Activated naive CD8-positive, alpha-beta T cell (primary cell): ENCODE results near the gene PAPPA.

Experiments used
- H3K27ac Mint-ChIP-seq: one replicate; pipeline ENCODE4 v1.8.0; 2021; ENCODE audit warnings: mixed read lengths
- H3K27me3 Mint-ChIP-seq: one replicate; pipeline ENCODE4 v1.8.0; 2021; ENCODE audit warnings: mixed read lengths
- H3K36me3 Mint-ChIP-seq: one replicate; pipeline ENCODE4 v1.8.0; 2021; ENCODE audit warnings: mixed read lengths
- H3K4me1 Mint-ChIP-seq: one replicate; pipeline ENCODE4 v1.8.0; 2021; ENCODE audit warnings: low read depth, mixed read lengths
- H3K4me3 Mint-ChIP-seq: one replicate; pipeline ENCODE4 v1.8.0; 2021; ENCODE audit warnings: mild to moderate bottlenecking, mixed read lengths
- H3K9me3 Mint-ChIP-seq: one replicate; pipeline ENCODE4 v1.8.0; 2021; ENCODE audit warnings: low read depth, mixed read lengths

The PAPPA gene

DNA sequence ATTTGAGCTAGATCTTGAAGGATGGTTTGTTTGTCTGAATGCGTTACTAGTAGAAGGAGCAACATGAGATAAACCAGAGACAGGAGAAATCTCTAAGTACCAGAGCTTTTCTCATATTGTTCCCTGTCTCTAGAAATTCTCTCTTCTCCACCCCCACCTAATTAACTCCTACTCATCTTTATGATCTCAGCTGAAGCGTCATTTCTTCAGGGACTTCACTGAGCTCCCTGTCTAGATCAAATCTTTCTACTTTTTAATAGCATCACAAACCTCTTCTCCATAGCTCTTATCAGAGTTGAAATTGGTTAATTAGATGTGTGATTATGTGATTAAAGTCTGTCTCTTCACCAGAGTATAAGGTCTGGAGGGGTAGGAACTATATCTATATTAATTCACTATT lies 226.2 kb downstream of the PAPPA start:
- Mint-ChIP-seq H3K27me3 (no peaks in the 10 kb centered on the region), H3K36me3 (no peaks in the 10 kb centered on the region), H3K27ac (no peak overlapping the region), H3K9me3 (no peaks in the 10 kb centered on the region), H3K4me3 (no peak overlapping the region), H3K4me1 (no peaks in the 10 kb centered on the region)

DNA sequence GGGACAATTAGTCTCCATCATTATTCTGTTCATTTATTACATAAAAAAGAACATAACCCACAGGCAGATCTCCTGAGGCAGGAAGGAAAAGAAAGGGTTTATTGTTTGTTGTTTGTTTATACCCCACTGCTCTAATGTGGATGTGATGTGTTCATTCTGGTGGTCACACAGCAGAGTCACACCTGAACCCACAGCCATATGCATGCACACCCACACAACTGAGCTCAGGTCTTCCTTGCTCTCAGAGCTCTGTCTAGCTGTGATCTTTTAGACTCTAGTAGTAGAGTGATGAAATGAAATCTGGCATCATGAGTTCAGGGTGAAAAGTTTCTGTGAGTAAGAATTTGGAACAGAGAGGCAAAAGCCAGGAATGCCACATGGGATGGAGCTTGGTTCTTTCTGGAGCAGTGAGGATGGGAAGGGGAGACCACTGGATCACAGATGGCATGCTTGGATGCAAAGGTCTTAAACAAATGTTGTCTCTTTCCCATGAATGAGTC lies 227.0 kb downstream of the PAPPA start:
- Mint-ChIP-seq H3K4me1 (no peaks in the 10 kb centered on the region), H3K27me3 (no peaks in the 10 kb centered on the region), H3K36me3 (no peaks in the 10 kb centered on the region), H3K27ac (no peak overlapping the region), H3K9me3 (no peaks in the 10 kb centered on the region), H3K4me3 (no peak overlapping the region)

DNA sequence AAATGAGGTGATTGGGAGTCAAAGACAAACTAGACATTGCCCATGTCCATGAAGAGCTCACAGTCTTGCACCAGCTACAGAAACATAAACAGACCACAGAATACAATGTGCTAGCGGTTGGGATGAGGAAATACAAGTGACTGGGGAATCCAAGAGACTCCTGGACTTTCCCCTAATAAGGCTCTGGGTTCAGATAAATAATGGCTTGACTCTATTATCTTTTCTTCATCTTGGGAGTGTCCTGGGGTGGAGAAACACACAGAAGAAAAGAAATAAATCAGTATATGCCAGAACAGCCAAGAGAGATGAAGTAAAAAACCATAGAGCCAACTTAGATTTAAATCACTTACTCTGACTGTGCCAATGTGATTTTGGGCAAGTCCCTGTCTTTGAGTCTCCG lies 227.8 kb downstream of the PAPPA start:
- H3K4me1 Mint-ChIP-seq, result no peaks in the 10 kb centered on the region
- H3K27ac Mint-ChIP-seq, result no peak overlapping the region
- no peaks in the 10 kb centered on the region for H3K36me3 Mint-ChIP-seq
- H3K4me3 Mint-ChIP-seq, result no peak overlapping the region
- H3K9me3 Mint-ChIP-seq, result no peaks in the 10 kb centered on the region
- H3K27me3 Mint-ChIP-seq, result no peaks in the 10 kb centered on the region

DNA sequence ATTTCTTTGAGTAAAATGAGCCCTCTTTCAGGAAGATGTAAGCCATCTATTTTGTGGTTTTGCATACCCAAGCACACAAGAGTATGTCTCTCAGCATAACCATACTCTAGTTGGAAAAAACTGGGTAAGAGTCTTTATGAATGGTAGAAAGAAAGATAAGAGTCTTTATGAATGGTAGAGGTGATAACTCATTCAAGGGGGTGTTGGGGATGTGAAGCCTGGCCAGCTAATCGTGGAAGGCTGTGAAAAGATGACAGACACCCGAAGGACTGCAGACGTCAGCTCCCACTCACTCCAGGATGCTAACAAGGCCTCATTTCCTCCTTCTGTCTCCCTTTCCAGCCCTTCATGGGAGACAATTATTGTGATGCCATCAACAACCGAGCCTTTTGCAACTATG lies 228.5 kb downstream of the PAPPA start:
- H3K27me3 Mint-ChIP-seq, result no peaks in the 10 kb centered on the region

DNA sequence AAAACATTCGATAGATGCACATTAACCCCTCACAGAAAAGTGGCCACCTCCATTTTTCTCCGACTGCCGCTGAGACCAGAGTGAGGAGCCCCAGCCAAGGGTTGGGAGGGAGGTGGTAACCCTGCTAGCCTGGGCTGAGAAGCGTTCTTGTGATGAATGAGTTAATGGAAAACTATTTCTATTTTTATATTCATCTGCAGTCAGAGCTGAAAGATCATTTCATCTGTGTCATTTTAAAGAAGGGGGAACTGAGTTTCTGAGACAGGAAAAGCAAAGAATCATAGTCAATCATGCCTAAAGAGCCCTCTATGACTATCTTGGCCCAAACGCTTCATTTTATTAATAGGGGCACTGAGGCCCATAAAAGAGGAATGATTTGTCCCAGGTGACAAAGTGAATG lies 229.5 kb downstream of the PAPPA start:
- H3K36me3 Mint-ChIP-seq, result no peaks in the 10 kb centered on the region
- no peak overlapping the region for H3K27ac Mint-ChIP-seq
- H3K9me3 Mint-ChIP-seq, result no peaks in the 10 kb centered on the region
- H3K4me1 Mint-ChIP-seq, result no peaks in the 10 kb centered on the region
- no peak overlapping the region for H3K4me3 Mint-ChIP-seq
- H3K27me3 Mint-ChIP-seq, result no peaks in the 10 kb centered on the region

More for the DNA sequence above, 228.5 kb downstream of the PAPPA start:
- Mint-ChIP-seq H3K4me1 (no peaks in the 10 kb centered on the region), H3K27ac (no peak overlapping the region), H3K9me3 (no peaks in the 10 kb centered on the region), H3K36me3 (no peaks in the 10 kb centered on the region), H3K4me3 (no peak overlapping the region)

DNA sequence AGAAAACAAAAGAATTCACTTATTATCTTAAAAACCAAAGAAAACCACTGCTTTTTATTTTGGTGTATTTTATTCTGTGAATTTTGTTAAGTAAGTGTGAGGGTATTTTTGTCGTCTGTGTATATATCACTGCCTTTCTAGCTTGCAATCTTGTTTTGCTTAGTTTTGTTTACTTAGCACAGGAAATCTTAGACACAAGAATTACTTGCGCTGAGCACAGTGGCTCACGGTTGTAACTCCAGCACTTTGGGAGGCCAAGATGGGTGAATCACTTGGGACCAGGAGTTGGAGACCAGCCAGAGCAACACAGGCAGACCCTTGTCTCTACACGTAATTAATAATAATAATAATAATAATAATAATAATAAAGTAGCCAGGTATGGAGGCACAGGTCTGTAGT lies 230.3 kb downstream of the PAPPA start:
- Mint-ChIP-seq H3K9me3 (no peaks in the 10 kb centered on the region), H3K4me1 (no peaks in the 10 kb centered on the region), H3K4me3 (no peak overlapping the region), H3K27ac (no peak overlapping the region), H3K36me3 (no peaks in the 10 kb centered on the region), H3K27me3 (no peaks in the 10 kb centered on the region)

DNA sequence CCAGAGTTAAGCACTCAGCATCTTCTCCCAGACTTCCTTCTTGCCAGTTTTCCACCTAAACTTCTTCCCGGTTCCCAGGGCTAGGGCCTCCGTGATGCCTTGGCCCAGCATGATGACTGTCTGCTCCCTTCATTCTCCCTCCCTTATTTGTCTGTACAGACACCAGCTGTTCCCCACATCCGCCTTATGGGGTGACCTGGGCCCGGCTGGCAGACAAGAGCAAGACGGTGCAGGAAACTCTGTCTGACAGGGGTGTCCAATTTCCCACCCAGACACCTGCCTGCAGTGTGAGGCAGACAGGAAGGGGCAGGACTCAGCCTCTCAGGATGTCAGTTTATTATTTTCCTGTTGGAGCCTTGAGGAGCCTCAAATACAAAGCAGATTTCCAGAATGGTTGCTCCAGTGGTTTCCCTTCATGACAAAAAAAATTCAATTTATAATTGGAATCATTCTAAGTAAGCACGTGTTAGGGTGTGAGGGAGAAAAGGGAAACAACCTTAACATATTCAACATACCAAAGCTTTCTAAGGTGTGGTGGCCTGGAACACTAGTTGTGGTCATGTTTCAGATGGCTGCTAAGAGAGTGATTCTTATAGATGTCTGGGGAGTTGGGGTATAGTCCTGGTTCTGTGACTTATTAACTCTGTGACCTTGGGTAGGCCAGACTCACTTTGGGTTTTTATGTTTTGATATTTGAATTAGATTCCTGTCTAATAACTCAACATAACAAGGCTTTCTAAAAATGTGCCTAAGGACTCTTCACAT lies 234.5 kb downstream of the PAPPA start:
- no peaks in the 10 kb centered on the region for H3K4me1 Mint-ChIP-seq
- H3K4me3 Mint-ChIP-seq, result no peak overlapping the region
- no peaks in the 10 kb centered on the region for H3K9me3 Mint-ChIP-seq
- H3K36me3 Mint-ChIP-seq, result peaks cover 6% of the 10 kb centered on the region
- no peaks in the 10 kb centered on the region for H3K27me3 Mint-ChIP-seq
- no peak overlapping the region for H3K27ac Mint-ChIP-seq

DNA sequence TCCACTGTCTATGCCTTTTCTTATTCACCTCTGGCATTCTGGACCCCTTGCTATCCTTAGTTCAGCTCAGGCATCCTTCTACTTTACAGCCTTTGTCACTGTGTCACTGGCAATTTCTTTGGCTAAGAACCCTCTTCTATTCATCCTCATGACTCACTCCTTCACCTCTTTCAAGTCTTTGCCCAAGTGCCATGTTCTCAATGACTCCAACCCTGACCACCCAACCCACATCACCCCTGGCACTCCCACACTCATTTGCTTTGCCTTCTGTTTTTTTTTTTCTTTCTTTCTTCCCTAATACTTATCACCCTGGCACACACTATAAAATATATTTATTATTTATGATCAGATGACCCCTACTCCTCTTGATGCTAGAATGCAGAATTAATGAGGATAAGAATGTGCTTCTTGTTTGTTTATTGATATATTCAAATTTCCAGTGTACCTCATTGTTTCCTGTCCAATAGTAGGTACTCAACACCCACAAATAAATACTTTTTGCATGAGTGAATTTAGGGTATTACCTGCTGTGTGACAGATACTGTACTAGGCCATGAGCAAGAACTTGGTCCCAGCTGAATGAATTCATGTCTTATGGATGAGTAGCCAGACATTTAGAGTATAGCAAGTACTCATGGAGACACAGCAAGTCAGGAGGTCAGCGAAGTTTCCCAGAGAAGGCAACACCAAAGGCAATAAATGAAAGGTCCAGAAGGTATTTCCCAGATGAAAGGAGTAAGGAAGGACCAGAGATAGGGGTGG lies 236.1 kb downstream of the PAPPA start:
- H3K27ac Mint-ChIP-seq, result no peak overlapping the region
- no peaks in the 10 kb centered on the region for H3K4me1 Mint-ChIP-seq
- peaks cover 15% of the 10 kb centered on the region for H3K36me3 Mint-ChIP-seq
- no peaks in the 10 kb centered on the region for H3K9me3 Mint-ChIP-seq
- H3K4me3 Mint-ChIP-seq, result no peak overlapping the region
- H3K27me3 Mint-ChIP-seq, result no peaks in the 10 kb centered on the region

DNA sequence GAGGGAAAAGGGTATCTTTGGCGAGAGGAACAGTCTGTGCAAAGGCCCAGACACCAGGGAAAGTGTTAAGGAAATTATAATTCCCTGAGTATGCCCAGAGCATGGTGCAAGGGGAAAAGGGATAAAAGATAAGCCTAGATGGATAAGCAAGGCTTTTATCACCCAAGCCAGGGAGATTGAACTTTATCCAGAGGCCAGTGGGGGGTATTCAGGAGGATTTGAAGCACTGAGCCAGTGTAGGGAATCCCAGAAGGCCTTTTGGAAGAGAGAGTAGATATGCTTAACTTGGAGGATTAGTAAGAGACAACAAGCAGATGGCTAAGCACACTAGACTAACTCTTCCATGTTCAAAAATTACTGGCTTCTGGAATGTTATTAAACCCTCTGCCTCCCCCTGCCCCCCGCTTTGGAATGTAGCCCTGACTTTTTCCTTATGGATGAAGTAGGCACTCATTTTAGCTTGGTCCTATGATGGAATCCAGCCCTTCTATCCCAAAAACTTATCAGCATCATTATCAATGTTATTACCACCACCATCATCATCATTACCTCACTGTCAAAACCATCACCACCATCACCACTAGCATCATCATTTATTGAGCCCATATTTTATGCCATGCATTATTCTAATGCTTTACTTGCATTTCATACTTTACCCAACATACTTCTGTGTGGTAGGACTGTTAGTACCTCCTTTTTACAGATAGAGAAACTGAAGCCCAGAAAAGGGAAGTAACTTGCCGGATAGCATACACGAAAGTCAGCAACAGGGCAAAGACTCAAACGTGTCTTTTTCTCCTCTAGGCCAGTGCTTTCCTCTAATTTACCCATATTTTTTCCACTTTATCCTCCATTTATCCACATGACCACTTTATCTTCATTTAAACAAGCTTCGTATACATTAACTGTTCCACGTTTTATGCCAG lies 237.0 kb downstream of the PAPPA start:
- H3K27me3 Mint-ChIP-seq, result no peaks in the 10 kb centered on the region
- H3K9me3 Mint-ChIP-seq, result no peaks in the 10 kb centered on the region
- no peak overlapping the region for H3K27ac Mint-ChIP-seq
- H3K4me3 Mint-ChIP-seq, result no peak overlapping the region
- peaks cover 18% of the 10 kb centered on the region for H3K36me3 Mint-ChIP-seq
- H3K4me1 Mint-ChIP-seq, result no peaks in the 10 kb centered on the region

DNA sequence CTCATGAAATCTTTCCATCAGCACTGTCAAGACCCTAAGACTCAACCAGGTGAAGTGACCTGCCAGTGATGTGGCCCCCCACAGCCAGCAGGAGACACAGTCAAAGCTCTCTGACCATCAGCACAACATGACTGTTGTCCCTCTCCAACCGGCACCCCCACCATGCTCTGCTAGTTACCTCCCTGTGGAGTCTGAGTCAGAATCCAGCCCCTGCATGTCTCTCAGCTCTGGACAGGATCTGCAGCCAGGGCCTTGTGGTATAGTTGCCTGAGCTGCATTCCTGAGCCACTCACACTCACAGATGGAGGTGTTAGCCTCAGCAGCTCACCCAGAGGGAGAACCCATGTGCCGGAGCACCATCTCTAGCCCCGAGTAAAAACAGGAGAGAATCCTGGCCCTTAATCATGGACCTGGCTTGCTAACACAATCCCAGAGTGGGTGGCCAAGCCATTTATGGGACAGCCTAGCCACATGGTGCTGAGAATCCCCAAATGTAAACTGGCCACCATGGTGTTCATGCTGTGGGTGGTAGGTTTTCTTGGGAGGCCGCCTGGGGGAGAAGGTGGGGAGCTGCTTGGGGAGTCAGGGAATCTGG lies 237.8 kb downstream of the PAPPA start:
- Mint-ChIP-seq H3K4me1 (no peaks in the 10 kb centered on the region), H3K27me3 (no peaks in the 10 kb centered on the region), H3K27ac (no peak overlapping the region), H3K36me3 (peaks cover 18% of the 10 kb centered on the region), H3K9me3 (no peaks in the 10 kb centered on the region), H3K4me3 (no peak overlapping the region)

DNA sequence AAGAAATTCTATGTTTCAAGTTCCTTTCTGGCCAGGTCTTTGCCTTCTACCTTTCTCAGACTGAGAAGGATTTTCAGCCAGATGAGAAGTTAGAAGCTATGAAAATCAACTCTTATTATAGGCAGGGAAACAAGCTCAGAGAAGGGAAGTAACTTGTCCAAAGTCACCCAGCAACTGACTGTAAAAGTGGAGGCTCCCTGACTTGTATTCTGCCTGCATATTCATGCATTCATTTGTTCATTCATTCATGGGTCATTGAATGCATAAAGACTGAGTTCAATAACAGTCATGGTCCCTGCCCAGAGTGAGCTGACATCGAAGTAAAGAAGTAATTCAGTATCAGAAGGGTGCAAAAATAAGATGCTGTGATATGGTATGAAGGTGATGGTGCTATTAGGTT lies 239.6 kb downstream of the PAPPA start:
- Mint-ChIP-seq H3K36me3 (peaks cover 18% of the 10 kb centered on the region), H3K4me3 (no peak overlapping the region), H3K27me3 (no peaks in the 10 kb centered on the region), H3K9me3 (no peaks in the 10 kb centered on the region), H3K27ac (no peak overlapping the region), H3K4me1 (no peaks in the 10 kb centered on the region)

DNA sequence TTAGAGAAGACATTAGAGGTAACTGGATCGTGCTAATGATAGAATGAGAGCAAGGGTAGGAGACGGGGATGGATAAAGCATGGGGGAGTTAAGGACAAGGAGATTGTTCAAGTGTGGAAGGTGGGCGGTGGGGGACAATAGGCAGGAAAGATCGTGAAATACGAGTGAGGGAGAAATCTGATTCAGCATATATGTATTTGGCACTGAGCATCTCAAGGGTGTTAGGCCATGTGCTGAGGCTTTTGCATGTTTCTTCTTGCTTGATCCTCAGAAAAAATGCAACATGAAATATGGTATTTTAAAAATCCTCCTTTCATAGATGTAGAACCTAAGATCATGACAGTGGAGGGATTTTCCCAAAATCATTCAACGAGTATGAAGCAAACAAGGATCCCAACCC lies 240.5 kb downstream of the PAPPA start:
- H3K27me3 Mint-ChIP-seq, result no peaks in the 10 kb centered on the region
- peaks cover 21% of the 10 kb centered on the region for H3K36me3 Mint-ChIP-seq
- no peaks in the 10 kb centered on the region for H3K4me1 Mint-ChIP-seq
- no peaks in the 10 kb centered on the region for H3K9me3 Mint-ChIP-seq
- no peak overlapping the region for H3K4me3 Mint-ChIP-seq
- no peak overlapping the region for H3K27ac Mint-ChIP-seq

DNA sequence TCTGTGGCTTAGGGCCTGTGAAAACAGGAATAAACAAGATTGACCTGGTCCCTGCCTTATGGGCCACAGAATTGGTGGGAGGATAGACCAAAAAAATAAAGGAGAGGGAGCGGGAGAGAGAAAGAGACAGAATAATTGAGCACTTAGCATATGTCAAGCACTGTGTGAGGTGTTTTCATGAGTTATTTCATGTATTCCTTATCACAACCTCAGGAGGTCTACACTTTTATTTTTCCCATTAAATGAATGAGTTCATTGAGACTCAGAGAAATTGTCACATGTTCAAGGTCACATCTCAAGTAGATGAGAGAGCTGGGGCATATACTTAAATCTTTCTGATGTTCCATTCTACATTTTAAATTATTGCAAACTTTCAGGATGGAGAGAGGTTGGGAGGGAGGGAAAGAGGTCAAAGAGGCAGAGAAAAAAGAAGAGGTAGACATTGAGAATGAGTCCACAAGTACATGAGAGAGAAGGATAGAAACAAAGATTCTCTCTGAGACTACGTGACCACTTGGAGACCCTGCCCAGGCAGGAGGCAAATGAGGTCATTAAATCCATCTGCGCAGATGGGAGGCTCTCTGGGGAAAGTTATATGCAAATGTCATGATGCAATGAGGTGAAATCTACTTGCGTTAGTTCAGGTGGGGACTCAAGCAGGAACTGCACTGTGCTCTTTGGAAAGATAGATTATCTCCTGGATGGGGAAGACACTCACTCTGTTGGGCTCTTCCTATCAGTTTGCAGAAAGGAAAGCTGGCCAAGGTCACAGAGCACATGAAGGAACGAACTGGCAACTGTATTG lies 241.5 kb downstream of the PAPPA start:
- Mint-ChIP-seq H3K27ac (no peak overlapping the region), H3K27me3 (no peaks in the 10 kb centered on the region), H3K9me3 (no peaks in the 10 kb centered on the region), H3K4me3 (no peak overlapping the region), H3K36me3 (peaks cover 18% of the 10 kb centered on the region), H3K4me1 (no peaks in the 10 kb centered on the region)

DNA sequence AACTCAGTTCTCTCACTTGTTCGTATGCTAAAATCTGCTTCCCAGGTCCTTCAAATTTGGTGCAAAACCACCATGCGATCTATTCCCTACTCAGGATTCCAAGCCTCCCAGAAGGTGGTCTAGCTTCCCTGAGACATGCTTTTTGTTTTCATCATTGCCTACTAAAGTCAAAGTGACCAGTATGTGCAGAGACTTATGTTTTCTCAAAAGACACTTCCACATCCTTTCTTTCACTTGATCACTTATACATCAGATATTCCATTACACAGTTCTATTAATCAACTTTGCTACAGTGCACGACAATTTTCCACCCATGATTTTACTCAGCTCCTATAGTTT lies 242.1 kb downstream of the PAPPA start:
- H3K27ac Mint-ChIP-seq, result no peak overlapping the region
- no peaks in the 10 kb centered on the region for H3K9me3 Mint-ChIP-seq
- no peaks in the 10 kb centered on the region for H3K4me1 Mint-ChIP-seq
- peaks cover 18% of the 10 kb centered on the region for H3K36me3 Mint-ChIP-seq
- no peaks in the 10 kb centered on the region for H3K27me3 Mint-ChIP-seq
- H3K4me3 Mint-ChIP-seq, result no peak overlapping the region
